KOPT-K1 (cell line): Measurements from ENCODE around the gene XRCC5.
"Not testable (repeated sequence)": the region's sequence is repeated elsewhere in the genome, so short reads cannot be mapped to it uniquely, and the experiment has no call there.

ENCODE experiments used
- H3K27ac ChIP-seq: fragments of 200-600 bp; sonication (generic); 2 replicates; pipeline ENCODE4 v1.5.1; 2016; ENCODE audit warnings: antibody characterized with exemption, mild to moderate bottlenecking, low read depth, low read length; ENCODE audit not compliant: poor library complexity, severe bottlenecking
- H3K36me3 ChIP-seq: fragments of 200-600 bp; sonication (generic); 2 replicates; pipeline ENCODE4 v1.5.1; 2017; ENCODE audit warnings: antibody characterized with exemption, mild to moderate bottlenecking, low read length, moderate library complexity; ENCODE audit not compliant: insufficient read depth
- H3K9me3 ChIP-seq: fragments of 200-600 bp; sonication (generic); 2 replicates; pipeline ENCODE4 v1.5.1; 2017; ENCODE audit warnings: antibody characterized with exemption, low read length, mild to moderate bottlenecking; ENCODE audit not compliant: insufficient read depth, poor library complexity, severe bottlenecking

XRCC5 gene

GRCh38 chr2:216108967-216109921 is at the start of gene XRCC5:
XRCC5 (plus strand) TSS chr2:216109348; CDS start chr2:216109437, 89 bp downstream.
- Histone ChIP-seq H3K36me3 (peaks cover 40% of the 10 kb centered on the region), H3K27ac (peak within 1 kb of the TSS; percentile 88), H3K9me3 (no peaks in the 10 kb centered on the region)

- no peaks in the 10 kb centered on the region for H3K36me3 ChIP-seq
- no peak overlapping the region for H3K27ac ChIP-seq
Measured at GRCh38 chr2:216064014-216064630, 45.0 kb upstream of the XRCC5 start.

GRCh38 chr2:216064665-216065064 is 44.5 kb upstream of the XRCC5 start:
- Histone ChIP-seq H3K36me3 (no peaks in the 10 kb centered on the region), H3K9me3 (no peaks in the 10 kb centered on the region), H3K27ac (no peak overlapping the region)

More at GRCh38 chr2:216064014-216064630, 45.0 kb upstream of the XRCC5 start:
- H3K9me3 ChIP-seq, result no peaks in the 10 kb centered on the region

GRCh38 chr2:216066230-216066629 is 42.9 kb upstream of the XRCC5 start:
- Histone ChIP-seq H3K9me3 (no peaks in the 10 kb centered on the region), H3K27ac (no peak overlapping the region)

GRCh38 chr2:216069028-216069427 is 40.1 kb upstream of the XRCC5 start:
- Histone ChIP-seq H3K36me3 (no peaks in the 10 kb centered on the region), H3K27ac (no peak overlapping the region), H3K9me3 (no peaks in the 10 kb centered on the region)

More at GRCh38 chr2:216066230-216066629, 42.9 kb upstream of the XRCC5 start:
- no peaks in the 10 kb centered on the region for H3K36me3 ChIP-seq

- Histone ChIP-seq H3K27ac (no peak overlapping the region), H3K9me3 (no peaks in the 10 kb centered on the region), H3K36me3 (no peaks in the 10 kb centered on the region)
Measured at GRCh38 chr2:216070195-216070594, 39.0 kb upstream of the XRCC5 start.

- no peaks in the 10 kb centered on the region for H3K9me3 ChIP-seq
Measured at GRCh38 chr2:216071111-216071851, 37.9 kb upstream of the XRCC5 start.

GRCh38 chr2:216072473-216072872 is 36.7 kb upstream of the XRCC5 start:
- Histone ChIP-seq H3K27ac (no peak overlapping the region), H3K9me3 (no peaks in the 10 kb centered on the region), H3K36me3 (no peaks in the 10 kb centered on the region)

More at GRCh38 chr2:216071111-216071851, 37.9 kb upstream of the XRCC5 start:
- no peaks in the 10 kb centered on the region for H3K36me3 ChIP-seq
- H3K27ac ChIP-seq, result no peak overlapping the region

GRCh38 chr2:216073773-216074172 is 35.4 kb upstream of the XRCC5 start:
- Histone ChIP-seq H3K9me3 (no peaks in the 10 kb centered on the region), H3K36me3 (no peaks in the 10 kb centered on the region)

GRCh38 chr2:216074380-216074779 is 34.8 kb upstream of the XRCC5 start:
- Histone ChIP-seq H3K9me3 (no peaks in the 10 kb centered on the region), H3K36me3 (no peaks in the 10 kb centered on the region), H3K27ac (no peak overlapping the region)

More at GRCh38 chr2:216073773-216074172, 35.4 kb upstream of the XRCC5 start:
- H3K27ac ChIP-seq, result no peak overlapping the region

GRCh38 chr2:216074794-216075193 is 34.4 kb upstream of the XRCC5 start:
- H3K9me3 ChIP-seq, result no peaks in the 10 kb centered on the region
- no peak overlapping the region for H3K27ac ChIP-seq
- H3K36me3 ChIP-seq, result no peaks in the 10 kb centered on the region

- H3K36me3 ChIP-seq, result no peaks in the 10 kb centered on the region
- no peak overlapping the region for H3K27ac ChIP-seq
- H3K9me3 ChIP-seq, result no peaks in the 10 kb centered on the region
Measured at GRCh38 chr2:216075510-216076485, 33.4 kb upstream of the XRCC5 start.

GRCh38 chr2:216078776-216079175 is 30.4 kb upstream of the XRCC5 start:
- Histone ChIP-seq H3K36me3 (no peaks in the 10 kb centered on the region), H3K9me3 (no peaks in the 10 kb centered on the region), H3K27ac (no peak overlapping the region)

- not testable (repeated sequence) for H3K36me3 ChIP-seq, H3K9me3 ChIP-seq, H3K27ac ChIP-seq
Measured at GRCh38 chr2:216080048-216080447, 29.1 kb upstream of the XRCC5 start.
